ENCODE measurements around the gene INCA1. TPM values are rescaled to one million over a fixed set of nuclear protein-coding genes. Genes with fewer than 3 reads are reported as not detected.

INCA1 gene
- total and polyA plus RNA-seq, 2 of the 13 experiments (the other 11 are each of a cell fraction or from before 2014, with no cell fraction given) = 0.93 to 2.6 TPM

GRCh38 chr17:4948166-4948930, 49.0 kb downstream of the INCA1 start, which contains the start of gene PFN1 (continued):
- peak; percentile 36; the same call in 1 of the 2 replicates for TF ChIP-seq ZNF138 (CRISPR knock-in tag; IDR thresholded peaks at IDR 0.05; ENCODE audit: low read depth)
- TF ChIP-seq HES4 (CRISPR knock-in tag; IDR thresholded peaks at IDR 0.05; ENCODE audit: borderline replicate concordance) = peak; percentile 54; the same call in 1 of the 2 replicates
- TF ChIP-seq ZNF704 (CRISPR knock-in tag; IDR thresholded peaks at IDR 0.05; ENCODE audit: borderline replicate concordance) = no peak
- TF ChIP-seq FOXO1 (CRISPR knock-in tag; IDR thresholded peaks at IDR 0.05) = peak; percentile 43; the same call in 1 of the 2 replicates
- TF ChIP-seq ZNF788 (CRISPR knock-in tag; IDR thresholded peaks at IDR 0.05; ENCODE audit: borderline replicate concordance) = peak; percentile 18; the same call in 1 of the 2 replicates
- TF ChIP-seq ZNF746 (CRISPR knock-in tag; IDR thresholded peaks at IDR 0.05) = peak; percentile 54; the same call in 1 of the 2 replicates
- TF ChIP-seq CHD4 (IDR thresholded peaks at IDR 0.05; ENCODE audit: borderline replicate concordance, low read length) = peak; percentile 56; the same call in 1 of the 2 replicates
- TF ChIP-seq ZNF33B (CRISPR knock-in tag; IDR thresholded peaks at IDR 0.05) = 0 out of 2 replicates have a peak, but pooled peaks have one; percentile 34
- TF ChIP-seq DR1 (CRISPR knock-in tag; IDR thresholded peaks at IDR 0.05) = 0 out of 2 replicates have a peak, but pooled peaks have one; percentile 32
- 0 out of 2 replicates have a peak, but pooled peaks have one; percentile 16 for TF ChIP-seq ZNF563 (CRISPR knock-in tag; IDR thresholded peaks at IDR 0.05)
- TF ChIP-seq CCDC6 (CRISPR knock-in tag; IDR thresholded peaks at IDR 0.05) = peak; percentile 89
- TF ChIP-seq BATF2 (CRISPR knock-in tag; IDR thresholded peaks at IDR 0.05) = 0 out of 2 replicates have a peak, but pooled peaks have one; percentile 45
- TF ChIP-seq MXD3 (CRISPR knock-in tag; IDR thresholded peaks at IDR 0.05) = peak; percentile 57; the same call in 1 of the 2 replicates
- 0 out of 4 replicates have a peak, but pooled peaks of 1 of the 2 experiments have one; percentile 30 for TF ChIP-seq HMGXB4 (CRISPR knock-in tag; IDR thresholded peaks at IDR 0.05; ENCODE audit: borderline replicate concordance in 1 of 2, low read depth in 1 of 2)
- peak; percentile 94 for TF ChIP-seq PRDM10 (CRISPR knock-in tag; IDR thresholded peaks at IDR 0.05; ENCODE audit: low read depth)
- no peak for TF ChIP-seq SP1 (IDR thresholded peaks at IDR 0.05)
- peak; percentile 63 for TF ChIP-seq SP1 (CRISPR knock-in tag; IDR thresholded peaks at IDR 0.05)
- TF ChIP-seq TEAD3 (CRISPR knock-in tag; optimal IDR thresholded peaks at IDR 0.05; ENCODE audit: borderline replicate concordance) = peak; percentile 0
- TF ChIP-seq PAWR (CRISPR knock-in tag; IDR thresholded peaks at IDR 0.05; ENCODE audit: borderline replicate concordance) = no peak
- TF ChIP-seq NR2C2 (CRISPR knock-in tag; IDR thresholded peaks at IDR 0.05; ENCODE audit: borderline replicate concordance) = 0 out of 2 replicates have a peak, but pooled peaks have one; percentile 4

All from HepG2 (cell line).